ENCODE measurements around the gene TLL1. TPM values are rescaled to one million over a fixed set of nuclear protein-coding genes. Genes with fewer than 3 reads are reported as not detected.

TLL1 gene
- total and polyA plus RNA-seq, 2 experiments from 2014 or later = 0.18 to 2.4 TPM

GRCh38 chr4:166006217-166006616, 133.2 kb downstream of the TLL1 start:
- H2AFZ ChIP-seq = no peak overlapping the region
- ATAC-seq = no peak
- no peaks in the 10 kb centered on the region for H3K4me1 Mint-ChIP-seq
- H3K27ac Mint-ChIP-seq = no peak overlapping the region
- H3K4me3 ChIP-seq = no peak overlapping the region
- no peaks in the 10 kb centered on the region for H3K27me3 ChIP-seq (ENCODE audit: insufficient read depth)
- H3K4me1 ChIP-seq (ENCODE audit: insufficient read depth) = no peaks in the 10 kb centered on the region
- no peaks in the 10 kb centered on the region for H3K36me3 ChIP-seq (ENCODE audit: insufficient read depth)
- no peaks in the 10 kb centered on the region for H4K20me1 ChIP-seq (replicated peaks; ENCODE audit: insufficient read depth)
- H3K4me3 Mint-ChIP-seq = no peak overlapping the region
- no peaks in the 10 kb centered on the region for H3F3A ChIP-seq (replicated peaks; ENCODE audit: low read depth)
- TF ChIP-seq CTCF (conservative IDR thresholded peaks at IDR 0.05; ENCODE audit: low read depth in 2 of 2) (no peak), STAT1 (IDR thresholded peaks at IDR 0.05; ENCODE audit: unreplicated experiment) (no peak), JUNB (IDR thresholded peaks at IDR 0.05; ENCODE audit: unreplicated experiment) (no peak), CREB1 (CRISPR knock-in tag; IDR thresholded peaks at IDR 0.05; ENCODE audit: low read depth) (no peak), ZNF331 (CRISPR knock-in tag; IDR thresholded peaks at IDR 0.05; ENCODE audit: low read depth) (no peak)
- no peak overlapping the region for H3K27ac ChIP-seq (ENCODE audit: low read depth)
- H3K9me3 Mint-ChIP-seq = no peaks in the 10 kb centered on the region
- no peaks in the 10 kb centered on the region for H3K27me3 Mint-ChIP-seq (ENCODE audit: insufficient read depth, low read depth, poor library complexity)
- H3K79me2 ChIP-seq (replicated peaks; ENCODE audit: insufficient read depth) = no peaks in the 10 kb centered on the region
- no peaks in the 10 kb centered on the region for H3K9me2 ChIP-seq (ENCODE audit: insufficient read depth)
- no peaks in the 10 kb centered on the region for H3K36me3 Mint-ChIP-seq (ENCODE audit: low read depth)
- no peak overlapping the region for H3K4me2 ChIP-seq
- DNase-seq (ENCODE audit: low spot score) = no peak

GRCh38 chr4:166008510-166008909, 135.5 kb downstream of the TLL1 start:
- H4K20me1 ChIP-seq (replicated peaks; ENCODE audit: insufficient read depth) = no peaks in the 10 kb centered on the region
- no peaks in the 10 kb centered on the region for H3K79me2 ChIP-seq (replicated peaks; ENCODE audit: insufficient read depth)
- H3K4me1 ChIP-seq (ENCODE audit: insufficient read depth) = no peaks in the 10 kb centered on the region
- Mint-ChIP-seq H3K9me3 (no peaks in the 10 kb centered on the region), H3K4me1 (no peaks in the 10 kb centered on the region), H3K4me3 (no peak overlapping the region), H3K27ac (no peak overlapping the region), H3K27me3 (ENCODE audit: insufficient read depth, low read depth, poor library complexity) (no peaks in the 10 kb centered on the region), H3K36me3 (ENCODE audit: low read depth) (no peaks in the 10 kb centered on the region)
- no peaks in the 10 kb centered on the region for H3K27me3 ChIP-seq (ENCODE audit: insufficient read depth)
- no peak overlapping the region for H2AFZ ChIP-seq
- no peak for ATAC-seq
- H3K27ac ChIP-seq (ENCODE audit: low read depth) = no peak overlapping the region
- H3K9me2 ChIP-seq (ENCODE audit: insufficient read depth) = no peaks in the 10 kb centered on the region
- no peaks in the 10 kb centered on the region for H3K36me3 ChIP-seq (ENCODE audit: insufficient read depth)
- DNase-seq (ENCODE audit: low spot score) = no peak
- no peak overlapping the region for H3K4me2 ChIP-seq
- TF ChIP-seq JUNB (IDR thresholded peaks at IDR 0.05; ENCODE audit: unreplicated experiment) (no peak), NANOG (IDR thresholded peaks at IDR 0.05; ENCODE audit: borderline replicate concordance) (no peak), EZH2 (IDR thresholded peaks at IDR 0.05; ENCODE audit: low read depth, unreplicated experiment) (no peak), CREB1 (CRISPR knock-in tag; IDR thresholded peaks at IDR 0.05; ENCODE audit: low read depth) (no peak), POLR2AphosphoS5 (IDR thresholded peaks at IDR 0.05; ENCODE audit: low read depth) (no peak)
- no peaks in the 10 kb centered on the region for H3F3A ChIP-seq (replicated peaks; ENCODE audit: low read depth)
- H3K4me3 ChIP-seq = no peak overlapping the region

All from GM23338 (cell line).